ENCODE results near the gene FAM193B. TPM values are rescaled to one million over a fixed set of nuclear protein-coding genes. Genes with fewer than 3 reads are reported as not detected.

FAM193B gene
- total and polyA plus RNA-seq, 9 of the 15 experiments (the other 6 are each of a cell fraction or from before 2014, with no cell fraction given): 4.4 to 76.4 (median 37.3) TPM

- TF ChIP-seq ZBTB9 (CRISPR knock-in tag; IDR thresholded peaks at IDR 0.05): no peak
- peak; percentile 14; the same call in 1 of the 2 replicates for TF ChIP-seq ZBTB7A (IDR thresholded peaks at IDR 0.05; ENCODE audit: borderline replicate concordance, control insufficient read depth, low read depth, low read length)
- TF ChIP-seq POLR2A (conservative IDR thresholded peaks at IDR 0.05): 0 out of 2 replicates have a peak, but pooled peaks have one; percentile 48
- TF ChIP-seq NR2C1 (IDR thresholded peaks at IDR 0.05): no peak
- TF ChIP-seq NR2C1 (tag; IDR thresholded peaks at IDR 0.05): peak; percentile 65; the same call in 1 of the 2 replicates
- 0 out of 2 replicates have a peak, but pooled peaks have one; percentile 2 for TF ChIP-seq CBFB (CRISPR knock-in tag; IDR thresholded peaks at IDR 0.05)
- TF ChIP-seq RBFOX2 (IDR thresholded peaks at IDR 0.05; ENCODE audit: low read depth, low read length): peak; percentile 80
- no peak for TF ChIP-seq CEBPZ (IDR thresholded peaks at IDR 0.05; ENCODE audit: borderline replicate concordance, low read depth, low read length)
- peak; percentile 74 for TF ChIP-seq POLR2G (IDR thresholded peaks at IDR 0.05; ENCODE audit: low read depth, low read length)
- 0 out of 4 replicates have a peak, but pooled peaks of 1 of the 2 experiments have one; percentile 32 for TF ChIP-seq FOXA3 (CRISPR knock-in tag; conservative IDR thresholded peaks at IDR 0.05 in 1 of 2, IDR thresholded peaks at IDR 0.05 in 1 of 2)
- no peak for TF ChIP-seq CTCF (IDR thresholded peaks at IDR 0.05 in 2 of 3, conservative IDR thresholded peaks at IDR 0.05 in 1 of 3; ENCODE audit: insufficient read depth in 2 of 3, low read depth in 1 of 3, low read length in 3 of 3)
- TF ChIP-seq NR2C2 (CRISPR knock-in tag; IDR thresholded peaks at IDR 0.05): no peak
- peak; percentile 47; the same call in 1 of the 2 replicates for TF ChIP-seq NR2C2 (tag; IDR thresholded peaks at IDR 0.05)
- peak; percentile 28 for TF ChIP-seq RBM22 (IDR thresholded peaks at IDR 0.05; ENCODE audit: low read depth, low read length, poor library complexity, severe bottlenecking)
- peak; percentile 51 for TF ChIP-seq CHD1 (IDR thresholded peaks at IDR 0.05; ENCODE audit: low read length)
- TF ChIP-seq ZNF175 (CRISPR knock-in tag; IDR thresholded peaks at IDR 0.05; ENCODE audit: low read depth): 0 out of 2 replicates have a peak, but pooled peaks have one; percentile 49
These were observed 58.9 kb downstream of the FAM193B start (continued) for GRCh38 chr5:177495243-177496060.

Data from K562 (cell line).